NB4 (cell line): Measurements from ENCODE around the gene RTN4.

Experiments used
- DNase-seq: peaks from one replicate; pipeline ENCODE4 v3.0.0; 2010; ENCODE audit warnings: low read depth
- H3K4me3 ChIP-seq: one replicate; pipeline ENCODE4 v1.5.1; 2011; ENCODE audit warnings: mild to moderate bottlenecking, low read depth, low read length, moderate library complexity
- MAX ChIP-seq: IDR thresholded peaks from 2 replicates; pipeline ENCODE4 v1.6.1; 2011; ENCODE audit warnings: low read depth, low read length
- MYC ChIP-seq: IDR thresholded peaks from 2 replicates; pipeline ENCODE4 v1.6.1; 2011; ENCODE audit warnings: low read depth, low read length
- POLR2A ChIP-seq: IDR thresholded peaks from 2 replicates; pipeline ENCODE4 v1.6.1; 2011; ENCODE audit warnings: mild to moderate bottlenecking; ENCODE audit not compliant: insufficient read length; ENCODE audit errors: extremely low read depth
- TF ChIP-seq, protein P1 (sequence below): IDR thresholded peaks from one replicate; pipeline ENCODE4 v1.5.1; 2012; ENCODE audit warnings: low read depth, low read length

RTN4 gene

GRCh38 chr2:54949431-54949830, 100.8 kb downstream of the RTN4 start:
- no peak overlapping the region for H3K4me3 ChIP-seq
- no peak for TF ChIP-seq MAX
- TF ChIP-seq MYC, result no peak
- TF ChIP-seq, protein P1, sequence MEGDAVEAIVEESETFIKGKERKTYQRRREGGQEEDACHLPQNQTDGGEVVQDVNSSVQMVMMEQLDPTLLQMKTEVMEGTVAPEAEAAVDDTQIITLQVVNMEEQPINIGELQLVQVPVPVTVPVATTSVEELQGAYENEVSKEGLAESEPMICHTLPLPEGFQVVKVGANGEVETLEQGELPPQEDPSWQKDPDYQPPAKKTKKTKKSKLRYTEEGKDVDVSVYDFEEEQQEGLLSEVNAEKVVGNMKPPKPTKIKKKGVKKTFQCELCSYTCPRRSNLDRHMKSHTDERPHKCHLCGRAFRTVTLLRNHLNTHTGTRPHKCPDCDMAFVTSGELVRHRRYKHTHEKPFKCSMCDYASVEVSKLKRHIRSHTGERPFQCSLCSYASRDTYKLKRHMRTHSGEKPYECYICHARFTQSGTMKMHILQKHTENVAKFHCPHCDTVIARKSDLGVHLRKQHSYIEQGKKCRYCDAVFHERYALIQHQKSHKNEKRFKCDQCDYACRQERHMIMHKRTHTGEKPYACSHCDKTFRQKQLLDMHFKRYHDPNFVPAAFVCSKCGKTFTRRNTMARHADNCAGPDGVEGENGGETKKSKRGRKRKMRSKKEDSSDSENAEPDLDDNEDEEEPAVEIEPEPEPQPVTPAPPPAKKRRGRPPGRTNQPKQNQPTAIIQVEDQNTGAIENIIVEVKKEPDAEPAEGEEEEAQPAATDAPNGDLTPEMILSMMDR, result no peak
- no peak for TF ChIP-seq POLR2A
- no peak for DNase-seq

DNA sequence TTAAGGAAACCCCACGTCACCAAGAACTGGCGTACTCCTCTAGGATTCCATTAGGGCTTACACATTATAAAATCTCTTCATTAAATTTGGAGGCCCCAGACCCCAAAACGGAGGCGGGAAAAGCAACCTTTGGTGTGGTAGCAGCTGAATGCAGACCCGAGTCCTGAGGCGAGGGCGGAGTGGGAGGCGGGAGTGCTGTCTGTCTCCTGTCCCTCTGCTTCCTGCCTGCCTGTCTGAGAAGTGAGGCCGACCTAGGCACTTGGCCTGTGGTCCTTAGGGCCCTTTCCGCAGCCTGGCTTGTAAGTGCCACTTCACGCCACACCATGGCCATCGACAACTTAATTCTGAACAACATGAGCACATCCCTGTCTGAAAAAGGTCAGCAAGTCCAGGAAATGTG, 102.1 kb downstream of the RTN4 start:
- no peak overlapping the region for H3K4me3 ChIP-seq
- TF ChIP-seq MYC (no peak), POLR2A (no peak), MAX (no peak)
- TF ChIP-seq, protein P1, result no peak
- no peak for DNase-seq

GRCh38 chr2:54947646-54948045, 102.6 kb downstream of the RTN4 start:
- DNase-seq, result no peak
- TF ChIP-seq, protein P1, result no peak
- TF ChIP-seq MAX (no peak), POLR2A (no peak), MYC (no peak)
- H3K4me3 ChIP-seq, result no peak overlapping the region

GRCh38 chr2:54947136-54947535, 103.1 kb downstream of the RTN4 start:
- no peak for DNase-seq
- no peak overlapping the region for H3K4me3 ChIP-seq
- TF ChIP-seq MAX, result no peak
- no peak for TF ChIP-seq MYC
- TF ChIP-seq POLR2A, result no peak
- TF ChIP-seq, protein P1, result no peak

GRCh38 chr2:54946220-54946805, 103.9 kb downstream of the RTN4 start:
- no peak overlapping the region for H3K4me3 ChIP-seq
- TF ChIP-seq MYC, result no peak
- no peak for DNase-seq

- DNase-seq, result peak; percentile 46
- H3K4me3 ChIP-seq, result no peak overlapping the region
- no peak for TF ChIP-seq MAX
- TF ChIP-seq, protein P1, result no peak
- TF ChIP-seq MYC, result no peak
Observed at GRCh38 chr2:54945391-54946219, 104.6 kb downstream of the RTN4 start.
